RWPE2 (cell line): ENCODE data around the gene MOSPD2.

Source experiments
- ATAC-seq: fragments of 200-7000 bp; cut with Tn5 transposase; 3 replicates; pipeline ENCODE4 v1.9.1; 2021; ENCODE audit warnings: low read depth
- DNase-seq: peaks from one replicate; pipeline ENCODE4 v3.0.0-alpha.2; 2020; ENCODE audit warnings: low spot score
- H3K27ac ChIP-seq: fragments of 450-650 bp; 2 replicates; pipeline ENCODE4 v1.5.1; 2017; ENCODE audit warnings: mild to moderate bottlenecking; ENCODE audit not compliant: poor library complexity, severe bottlenecking
- H3K27me3 ChIP-seq: fragments of 250-450 bp; sonication (Bioruptor Pico); 2 replicates; pipeline ENCODE4 v1.5.1; 2021; ENCODE audit warnings: mild to moderate bottlenecking, moderate library complexity; ENCODE audit not compliant: insufficient read depth, poor library complexity, severe bottlenecking
- H3K36me3 ChIP-seq: fragments of 250-450 bp; sonication (Bioruptor Pico); 2 replicates; pipeline ENCODE4 v1.5.1; 2020; ENCODE audit warnings: low read depth, mild to moderate bottlenecking, moderate library complexity
- H3K4me1 ChIP-seq: fragments of 250-450 bp; sonication (Bioruptor Pico); 2 replicates; pipeline ENCODE4 v1.5.1; 2021; ENCODE audit warnings: mild to moderate bottlenecking, moderate library complexity; ENCODE audit not compliant: insufficient read depth, poor library complexity, severe bottlenecking
- H3K4me3 ChIP-seq: fragments of 250-450 bp; sonication (Bioruptor Pico); 2 replicates; pipeline ENCODE4 v1.5.1; 2021; ENCODE audit warnings: mild to moderate bottlenecking, moderate library complexity; ENCODE audit not compliant: severe bottlenecking
- H3K9me3 ChIP-seq: fragments of 250-450 bp; sonication (Bioruptor Pico); 2 replicates; pipeline ENCODE4 v1.5.1; 2021; ENCODE audit warnings: mild to moderate bottlenecking, moderate library complexity; ENCODE audit not compliant: severe bottlenecking
- CTCF ChIP-seq: fragments of 450-650 bp; IDR thresholded peaks from one replicate; pipeline ENCODE4 v1.5.1; 2017; ENCODE audit warnings: mild to moderate bottlenecking, moderate library complexity; ENCODE audit not compliant: poor library complexity, severe bottlenecking

The MOSPD2 gene

GRCh38 chrX:14883826-14884225, 10.6 kb downstream of the MOSPD2 start:
- no peak overlapping the region for H3K27ac ChIP-seq
- no peak for TF ChIP-seq CTCF
- H3K9me3 ChIP-seq, result no peaks in the 10 kb centered on the region
- no peak for DNase-seq
- H3K4me3 ChIP-seq, result no peak overlapping the region
- no peak for ATAC-seq
- H3K36me3 ChIP-seq, result no peaks in the 10 kb centered on the region
- H3K27me3 ChIP-seq, result no peaks in the 10 kb centered on the region
- no peaks in the 10 kb centered on the region for H3K4me1 ChIP-seq

GRCh38 chrX:14884714-14885113, 11.5 kb downstream of the MOSPD2 start:
- H3K4me1 ChIP-seq, result no peaks in the 10 kb centered on the region
- TF ChIP-seq CTCF, result no peak
- H3K36me3 ChIP-seq, result no peaks in the 10 kb centered on the region
- H3K9me3 ChIP-seq, result no peaks in the 10 kb centered on the region
- H3K27ac ChIP-seq, result no peak overlapping the region
- ATAC-seq (no peak), DNase-seq (no peak)
- H3K27me3 ChIP-seq, result no peaks in the 10 kb centered on the region
- H3K4me3 ChIP-seq, result no peak overlapping the region

GRCh38 chrX:14886252-14886651, 13.0 kb downstream of the MOSPD2 start:
- Histone ChIP-seq H3K27me3 (no peaks in the 10 kb centered on the region), H3K4me3 (no peak overlapping the region), H3K27ac (no peak overlapping the region), H3K4me1 (no peaks in the 10 kb centered on the region), H3K9me3 (no peaks in the 10 kb centered on the region), H3K36me3 (no peaks in the 10 kb centered on the region)
- ATAC-seq, result no peak
- TF ChIP-seq CTCF, result no peak
- no peak for DNase-seq

GRCh38 chrX:14896273-14896672, 23.1 kb downstream of the MOSPD2 start:
- no peak for DNase-seq
- H3K27me3 ChIP-seq, result no peaks in the 10 kb centered on the region
- no peaks in the 10 kb centered on the region for H3K9me3 ChIP-seq
- no peak overlapping the region for H3K27ac ChIP-seq
- peaks cover 6% of the 10 kb centered on the region for H3K36me3 ChIP-seq
- no peak for ATAC-seq
- no peaks in the 10 kb centered on the region for H3K4me1 ChIP-seq
- no peak overlapping the region for H3K4me3 ChIP-seq
- no peak for TF ChIP-seq CTCF

GRCh38 chrX:14897042-14897441, 23.8 kb downstream of the MOSPD2 start:
- no peak for TF ChIP-seq CTCF
- ATAC-seq, result no peak
- DNase-seq, result no peak

More at GRCh38 chrX:14897042-14897441, 23.8 kb downstream of the MOSPD2 start:
- peaks cover 6% of the 10 kb centered on the region for H3K36me3 ChIP-seq
- H3K4me1 ChIP-seq, result no peaks in the 10 kb centered on the region
- H3K4me3 ChIP-seq, result no peak overlapping the region
- no peaks in the 10 kb centered on the region for H3K27me3 ChIP-seq
- no peak overlapping the region for H3K27ac ChIP-seq
- H3K9me3 ChIP-seq, result no peaks in the 10 kb centered on the region
